Stimulated activated CD8-positive, alpha-beta memory T cell treated with anti-CD3 and anti-CD28 coated beads, Interleukin-4, amount 100 ng/mL, for 48 hours (primary cell): ENCODE results near the gene CYP26C1.

Source experiments
- DNase-seq: peaks from one replicate; pipeline ENCODE4 v3.0.0-alpha.2; 2020

Gene CYP26C1

GRCh38 chr10:93064874-93065660 lies 4.5 kb downstream of the CYP26C1 start:
- no peak for DNase-seq

GRCh38 chr10:93065675-93066543 lies 5.3 kb downstream of the CYP26C1 start:
- no peak for DNase-seq

GRCh38 chr10:93066544-93066913 lies 5.9 kb downstream of the CYP26C1 start:
- DNase-seq, result no peak

- DNase-seq, result no peak
These were observed 7.1 kb downstream of the CYP26C1 start for GRCh38 chr10:93067443-93068365.

- peak; percentile 35 for DNase-seq
These were observed 8.0 kb downstream of the CYP26C1 start for GRCh38 chr10:93068411-93069244.

- no peak for DNase-seq
These were observed 8.6 kb downstream of the CYP26C1 start for GRCh38 chr10:93069245-93069561.

- DNase-seq, result no peak
These were observed 10.0 kb downstream of the CYP26C1 start for GRCh38 chr10:93070378-93071176.

- DNase-seq, result no peak
These were observed 10.5 kb downstream of the CYP26C1 start for GRCh38 chr10:93071177-93071472.

GRCh38 chr10:93071674-93072224 lies 11.2 kb downstream of the CYP26C1 start:
- no peak for DNase-seq

- DNase-seq, result no peak
These were observed 11.7 kb downstream of the CYP26C1 start for GRCh38 chr10:93072225-93072712.

- DNase-seq, result peak; percentile 29
These were observed 12.3 kb downstream of the CYP26C1 start for GRCh38 chr10:93072713-93073538.

GRCh38 chr10:93073539-93074146 lies 13.0 kb downstream of the CYP26C1 start, which contains the start of gene CYP26A1:
Gene CYP26A1 (plus strand): TSS chr10:93073893. CDS start chr10:93073935, 42 bp downstream.
- peak; percentile 30 for DNase-seq

- DNase-seq, result peak; percentile 35
These were observed 13.6 kb downstream of the CYP26C1 start for GRCh38 chr10:93074147-93074596.

- peak; percentile 38 for DNase-seq
These were observed 14.2 kb downstream of the CYP26C1 start for GRCh38 chr10:93074597-93075368.

GRCh38 chr10:93075369-93076221 lies 15.0 kb downstream of the CYP26C1 start:
- no peak for DNase-seq

- no peak for DNase-seq
These were observed 16.3 kb downstream of the CYP26C1 start for GRCh38 chr10:93076871-93077270.

- DNase-seq, result no peak
These were observed 17.3 kb downstream of the CYP26C1 start for GRCh38 chr10:93077860-93078337.
